B cell (primary cell): ENCODE data around the gene PAFAH2.

Experiments
- EZH2 ChIP-seq: IDR thresholded peaks from 2 replicates; pipeline ENCODE4 v1.6.1; 2012; ENCODE audit warnings: borderline replicate concordance, low read depth, mild to moderate bottlenecking, moderate library complexity, low read length; ENCODE audit not compliant: insufficient read depth, poor library complexity, severe bottlenecking
- TF ChIP-seq, protein P1 (sequence below): fragments of 200-600 bp; IDR thresholded peaks from one replicate; pipeline ENCODE4 v1.8.0; 2022; ENCODE audit warnings: antibody characterized with exemption, mild to moderate bottlenecking

DNA sequence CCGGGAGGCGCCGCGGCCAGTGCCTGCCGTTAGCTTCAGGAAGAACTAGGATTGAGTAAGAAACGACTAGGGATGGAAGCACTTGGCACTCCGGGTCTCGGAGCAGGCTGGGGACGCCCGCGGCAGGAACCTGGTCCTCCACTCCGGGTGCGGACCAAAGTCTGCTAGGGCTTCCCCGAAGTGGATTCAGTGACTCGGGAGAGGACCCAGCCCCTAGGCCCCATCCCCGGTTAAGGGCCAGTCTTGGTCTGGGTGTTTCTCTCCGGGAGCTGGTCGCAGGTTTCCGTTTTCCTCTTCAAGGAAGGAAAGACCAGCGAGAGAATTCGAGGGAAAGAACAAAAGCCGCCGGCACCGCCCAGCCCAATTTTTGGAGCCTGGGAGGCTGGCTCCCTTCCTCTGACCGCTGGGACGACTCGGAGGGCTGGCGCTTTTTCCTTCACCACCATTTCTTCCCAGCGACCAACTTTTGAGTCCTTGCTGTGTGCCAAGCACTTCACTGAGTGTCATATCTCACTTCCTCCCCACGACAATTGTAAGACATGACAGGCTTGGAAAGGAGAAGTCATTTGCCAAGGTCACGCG, 74.8 kb downstream of the PAFAH2 start:
- TF ChIP-seq, protein P1, sequence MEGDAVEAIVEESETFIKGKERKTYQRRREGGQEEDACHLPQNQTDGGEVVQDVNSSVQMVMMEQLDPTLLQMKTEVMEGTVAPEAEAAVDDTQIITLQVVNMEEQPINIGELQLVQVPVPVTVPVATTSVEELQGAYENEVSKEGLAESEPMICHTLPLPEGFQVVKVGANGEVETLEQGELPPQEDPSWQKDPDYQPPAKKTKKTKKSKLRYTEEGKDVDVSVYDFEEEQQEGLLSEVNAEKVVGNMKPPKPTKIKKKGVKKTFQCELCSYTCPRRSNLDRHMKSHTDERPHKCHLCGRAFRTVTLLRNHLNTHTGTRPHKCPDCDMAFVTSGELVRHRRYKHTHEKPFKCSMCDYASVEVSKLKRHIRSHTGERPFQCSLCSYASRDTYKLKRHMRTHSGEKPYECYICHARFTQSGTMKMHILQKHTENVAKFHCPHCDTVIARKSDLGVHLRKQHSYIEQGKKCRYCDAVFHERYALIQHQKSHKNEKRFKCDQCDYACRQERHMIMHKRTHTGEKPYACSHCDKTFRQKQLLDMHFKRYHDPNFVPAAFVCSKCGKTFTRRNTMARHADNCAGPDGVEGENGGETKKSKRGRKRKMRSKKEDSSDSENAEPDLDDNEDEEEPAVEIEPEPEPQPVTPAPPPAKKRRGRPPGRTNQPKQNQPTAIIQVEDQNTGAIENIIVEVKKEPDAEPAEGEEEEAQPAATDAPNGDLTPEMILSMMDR, result no peak
- TF ChIP-seq EZH2, result no peak
